AG09319 (cell line): ENCODE measurements around the gene CHD1L.
A peak's percentile ranks its signal among the peaks of the same experiment; 100 is the strongest.
"Not testable (repeated sequence)": the region's sequence is repeated elsewhere in the genome, so short reads cannot be mapped to it uniquely, and the experiment has no call there.

Experiments used
- DNase-seq: peaks from one replicate; pipeline ENCODE4 v3.0.0-alpha.2; 2010; ENCODE audit warnings: low read depth; ENCODE audit errors: extremely low read depth
- TF ChIP-seq, protein P1 (sequence below): IDR thresholded peaks from 2 replicates; pipeline ENCODE4 v1.5.1; 2011; ENCODE audit warnings: low read depth, mild to moderate bottlenecking, inconsistent platforms, low read length, moderate library complexity

The CHD1L gene

DNA sequence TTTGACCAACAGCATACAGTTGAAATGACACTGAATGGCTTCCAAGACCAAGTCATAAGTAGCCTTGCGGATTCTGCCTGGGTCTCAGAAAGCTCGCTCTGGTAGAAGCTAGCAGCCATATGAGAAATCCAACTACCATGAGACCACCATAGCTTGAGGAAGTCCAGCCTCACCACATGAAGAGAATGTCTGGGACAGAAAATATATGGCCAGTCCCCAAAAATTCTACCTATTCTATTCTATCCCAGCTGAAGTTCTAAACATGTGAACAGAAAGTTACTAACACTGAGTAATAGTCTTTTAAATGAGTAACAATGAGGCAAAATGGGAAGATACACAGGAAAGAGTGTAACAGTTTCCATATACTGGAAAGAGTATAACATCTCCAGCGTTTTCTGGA lies 26.4 kb upstream of the CHD1L start:
- no peak for DNase-seq
- TF ChIP-seq, protein P1, sequence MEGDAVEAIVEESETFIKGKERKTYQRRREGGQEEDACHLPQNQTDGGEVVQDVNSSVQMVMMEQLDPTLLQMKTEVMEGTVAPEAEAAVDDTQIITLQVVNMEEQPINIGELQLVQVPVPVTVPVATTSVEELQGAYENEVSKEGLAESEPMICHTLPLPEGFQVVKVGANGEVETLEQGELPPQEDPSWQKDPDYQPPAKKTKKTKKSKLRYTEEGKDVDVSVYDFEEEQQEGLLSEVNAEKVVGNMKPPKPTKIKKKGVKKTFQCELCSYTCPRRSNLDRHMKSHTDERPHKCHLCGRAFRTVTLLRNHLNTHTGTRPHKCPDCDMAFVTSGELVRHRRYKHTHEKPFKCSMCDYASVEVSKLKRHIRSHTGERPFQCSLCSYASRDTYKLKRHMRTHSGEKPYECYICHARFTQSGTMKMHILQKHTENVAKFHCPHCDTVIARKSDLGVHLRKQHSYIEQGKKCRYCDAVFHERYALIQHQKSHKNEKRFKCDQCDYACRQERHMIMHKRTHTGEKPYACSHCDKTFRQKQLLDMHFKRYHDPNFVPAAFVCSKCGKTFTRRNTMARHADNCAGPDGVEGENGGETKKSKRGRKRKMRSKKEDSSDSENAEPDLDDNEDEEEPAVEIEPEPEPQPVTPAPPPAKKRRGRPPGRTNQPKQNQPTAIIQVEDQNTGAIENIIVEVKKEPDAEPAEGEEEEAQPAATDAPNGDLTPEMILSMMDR = no peak

DNA sequence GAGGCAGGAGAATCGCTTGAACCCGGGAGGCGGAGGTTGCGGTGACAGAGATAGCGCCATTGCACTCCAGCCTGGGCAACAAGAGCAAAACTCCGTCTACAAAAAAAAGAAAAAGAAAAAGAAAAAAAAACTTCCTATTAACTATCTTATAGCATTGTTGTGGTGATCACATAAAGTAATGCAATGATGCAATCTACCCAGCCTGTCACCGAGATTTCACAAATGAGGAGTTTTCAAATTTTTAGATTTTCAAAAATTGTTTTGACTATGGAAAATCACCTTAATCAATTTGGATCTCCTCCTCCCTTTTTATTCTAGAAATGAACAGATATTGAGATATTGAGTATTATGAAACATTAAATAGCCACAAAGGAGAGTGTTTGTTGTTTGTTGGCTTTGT lies 25.3 kb upstream of the CHD1L start:
- no peak for DNase-seq
- TF ChIP-seq, protein P1 = no peak

DNA sequence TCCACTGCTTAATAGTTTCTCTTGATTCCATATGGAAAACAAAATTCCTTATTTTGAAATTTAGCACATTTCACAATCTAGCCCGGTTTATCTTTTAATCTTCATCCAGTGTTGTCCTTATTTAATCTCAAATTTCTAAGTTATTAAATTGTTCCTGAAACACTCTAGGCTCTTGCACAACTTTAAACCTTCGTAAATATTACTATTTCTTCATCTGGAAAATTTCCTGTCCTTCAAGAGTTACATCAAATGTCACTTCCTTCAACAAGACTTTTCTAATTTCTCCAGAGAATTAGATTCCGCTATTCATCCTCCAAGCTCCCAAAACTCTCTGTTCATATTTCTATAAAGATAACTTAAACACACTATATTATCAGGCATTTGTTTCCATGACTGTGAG lies 23.9 kb upstream of the CHD1L start:
- TF ChIP-seq, protein P1 = no peak

DNA sequence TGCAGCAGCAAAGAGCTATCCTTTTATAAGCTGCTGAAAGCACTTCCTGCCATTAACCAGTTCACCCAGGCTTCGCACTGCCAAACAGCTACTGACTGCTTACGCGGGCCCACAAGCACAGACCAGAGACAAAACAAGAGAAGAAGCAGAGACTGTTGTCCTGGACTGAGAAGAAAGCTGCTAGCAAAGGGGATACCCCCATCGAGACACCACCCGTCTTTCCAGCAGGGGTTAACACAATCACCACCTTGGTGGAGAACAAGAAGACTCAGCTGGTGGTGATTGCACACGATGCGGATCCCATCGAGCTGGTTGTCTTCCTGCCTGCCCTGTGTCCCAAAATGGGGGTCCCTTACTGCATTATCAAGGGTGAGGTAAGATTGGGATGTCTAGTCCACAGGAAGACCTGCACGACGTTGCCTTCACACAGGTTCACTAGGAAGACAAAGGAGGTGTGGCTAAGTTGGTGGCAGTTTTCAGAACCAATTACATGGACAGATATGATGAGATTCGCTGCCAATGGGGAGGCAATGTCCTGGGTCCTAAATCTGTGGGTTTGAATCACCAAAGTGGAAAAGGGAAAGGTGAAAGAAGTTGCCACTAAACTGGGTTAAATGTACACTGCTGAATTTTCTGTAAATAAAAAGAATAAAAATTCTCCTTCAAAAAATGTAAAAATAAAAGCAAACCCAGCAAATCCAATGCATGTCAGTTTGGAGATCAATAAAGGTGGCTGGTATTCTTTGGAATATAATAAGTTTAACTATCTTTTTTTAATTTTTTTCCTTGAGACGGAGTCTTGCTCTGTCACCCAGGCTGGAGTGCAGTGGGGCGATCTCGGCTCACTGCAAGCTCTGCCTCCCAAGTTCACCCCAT lies 18.5 kb upstream of the CHD1L start:
- TF ChIP-seq, protein P1 = no peak
- DNase-seq = no peak

More for the DNA sequence above, 23.9 kb upstream of the CHD1L start:
- DNase-seq = no peak

DNA sequence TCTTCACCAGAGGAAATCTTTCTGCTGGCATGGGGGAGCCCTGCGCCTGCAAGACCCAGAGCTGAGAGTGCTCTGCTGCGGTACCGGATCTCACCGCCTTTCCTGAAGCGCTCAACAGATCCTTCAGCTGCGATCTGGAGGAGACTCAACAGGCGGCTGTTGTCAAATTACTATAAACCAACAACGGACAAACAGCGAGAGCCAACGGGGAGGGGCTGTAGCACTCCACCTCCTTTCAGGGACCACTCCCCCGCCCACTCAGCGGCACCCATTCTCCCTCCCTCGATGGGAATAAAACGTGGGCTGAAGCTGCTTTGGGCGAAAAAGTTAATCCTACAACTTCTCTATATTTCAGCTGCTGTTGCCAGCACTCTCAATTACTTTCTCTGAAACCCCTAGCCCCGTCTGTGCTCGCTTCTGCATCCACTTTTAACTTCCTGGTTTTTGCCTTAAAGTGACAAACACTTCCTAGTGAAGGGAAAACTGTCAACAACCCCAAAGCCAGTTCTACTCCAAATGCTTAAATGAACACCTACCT lies 17.2 kb upstream of the CHD1L start, which contains the start of gene FMO5:
FMO5 (minus strand) TSS at position 147 of the 538 bp plus-strand sequence. CDS start 310 bp downstream, outside the sequence.
- no peak for DNase-seq
- TF ChIP-seq, protein P1 = peak; percentile 5; the same call in 1 of the 2 replicates

DNA sequence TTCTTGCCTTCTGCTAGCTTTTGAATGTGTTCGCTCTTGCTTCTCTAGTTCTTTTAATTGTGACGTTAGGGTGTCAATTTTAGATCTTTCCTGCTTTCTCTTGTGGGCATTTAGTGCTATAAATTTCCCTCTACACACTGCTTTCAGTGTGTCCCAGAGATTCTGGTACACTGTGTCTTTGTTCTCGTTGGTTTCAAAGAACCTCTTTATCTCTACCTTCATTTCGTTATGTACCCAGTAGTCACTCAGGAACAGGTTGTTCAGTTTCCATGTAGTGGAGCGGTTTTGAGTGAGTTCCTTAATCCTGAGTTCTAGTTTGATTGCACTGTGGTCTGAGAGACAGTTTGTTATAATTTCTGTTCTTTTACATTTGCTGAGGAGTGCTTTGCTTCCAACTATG lies 11.5 kb upstream of the CHD1L start:
- not testable (repeated sequence) for DNase-seq

DNA sequence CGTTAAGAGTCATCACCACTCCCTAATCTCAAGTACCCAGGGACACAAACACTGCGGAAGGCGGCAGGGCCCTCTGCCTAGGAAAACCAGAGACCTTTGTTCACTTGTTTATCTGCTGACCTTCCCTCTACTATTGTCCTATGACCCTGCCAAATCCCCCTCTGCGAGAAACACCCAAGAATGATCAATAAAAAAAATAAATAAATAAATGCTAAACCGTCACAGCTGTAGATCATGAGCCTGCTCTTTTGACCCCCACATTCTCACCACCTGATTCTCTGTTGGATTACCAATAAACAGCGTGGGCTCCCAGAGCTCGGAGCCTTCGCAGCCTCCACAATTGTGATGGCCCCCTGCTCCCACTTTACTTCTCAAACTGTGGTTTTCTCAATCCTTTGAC lies 8.6 kb upstream of the CHD1L start:
- DNase-seq = not testable (repeated sequence)

DNA sequence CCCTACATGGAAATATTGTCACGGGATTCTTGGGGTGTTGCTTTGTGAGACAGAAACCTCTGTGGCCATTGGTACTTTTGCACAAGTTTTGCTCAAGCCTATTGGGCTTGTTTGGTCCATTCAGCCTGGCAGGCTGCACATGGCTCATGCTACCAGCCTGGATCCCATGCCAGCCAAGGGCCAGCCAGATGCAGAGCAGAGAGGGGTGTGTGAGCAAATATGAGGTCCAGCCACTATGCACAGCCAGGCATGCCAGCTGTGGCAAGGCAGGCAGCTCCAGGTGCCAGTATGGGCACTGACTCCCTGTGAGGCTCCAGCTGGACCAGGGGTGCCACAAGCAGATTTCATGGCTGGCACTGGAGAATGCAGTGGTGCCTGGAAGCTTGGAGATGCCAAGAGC lies 6.7 kb upstream of the CHD1L start:
- TF ChIP-seq, protein P1 = no peak
- DNase-seq = no peak
